SK-N-SH (cell line): ENCODE results near the gene OR2AT4. TPM values are rescaled to one million over a fixed set of nuclear protein-coding genes. Genes with fewer than 3 reads are reported as not detected.

Experiments
- CTCF ChIA-PET: fragments of 300-600, 350-600 bp; formaldehyde crosslinking; extraction: SDS; loops from one replicate; lab custom pipeline; 2021; lab: Yijun Ruan, JAX
- POLR2A ChIA-PET: fragments of 350-600 bp; sonication (Branson Sonifier 250); formaldehyde crosslinking; extraction: SDS; loops from one replicate; lab custom pipeline; 2020; ENCODE audit warnings: antibody characterized with exemption, inconsistent platforms; lab: Yijun Ruan, JAX
- DNase-seq: peaks from one replicate; pipeline ENCODE4 v3.0.0; 2012
- H2AFZ ChIP-seq: fragments of 200-600 bp; sonication (generic); 2 replicates; pipeline ENCODE4 v1.8.1; 2016; ENCODE audit warnings: antibody characterized with exemption, mild to moderate bottlenecking, low read depth
- H3F3A ChIP-seq: fragments of 200-600 bp; sonication (generic); replicated peaks from 2 replicates; pipeline ENCODE3; 2016; ENCODE audit warnings: antibody characterized with exemption, mild to moderate bottlenecking; ENCODE audit not compliant: insufficient read depth
- H3K27ac ChIP-seq, 2 experiments: fragments of 200-500 bp in 1 of 2; fragments of 200-600 bp in 1 of 2; sonication (Bioruptor generic) in 1 of 2; sonication (generic), shearing (Covaris generic) in 1 of 2; 2 replicates each; pipeline versions ENCODE4 v1.5.1 to v1.6.1; 2014 to 2016; ENCODE audit warnings: low read depth in 2 of 2, inconsistent platforms in 1 of 2, low read length in 1 of 2, mild to moderate bottlenecking in 1 of 2, mixed read lengths in 1 of 2
- H3K27me3 ChIP-seq: fragments of 200-600 bp; sonication (generic), shearing (Covaris generic); 2 replicates; pipeline ENCODE4 v1.6.1; 2016; ENCODE audit warnings: mixed run types; ENCODE audit not compliant: insufficient read depth
- H3K36me3 ChIP-seq, 2 experiments: fragments of 200-500 bp in 1 of 2; fragments of 200-600 bp in 1 of 2; sonication (Bioruptor generic) in 1 of 2; sonication (generic) in 1 of 2; replicated peaks in 1 of 2; 2 replicates each; pipeline versions ENCODE3 to v1.5.1; 2014 to 2016; ENCODE audit warnings: low read length in 1 of 2, mild to moderate bottlenecking in 1 of 2; ENCODE audit not compliant: insufficient read depth in 2 of 2, control insufficient read depth in 1 of 2
- H3K4me1 ChIP-seq, 2 experiments: fragments of 200-500 bp in 1 of 2; fragments of 200-600 bp in 1 of 2; sonication (Bioruptor generic) in 1 of 2; sonication (generic), shearing (Covaris generic) in 1 of 2; 2 replicates each; pipeline versions ENCODE4 v1.5.1 to v1.6.1; 2014 to 2016; ENCODE audit warnings: low read depth in 1 of 2, low read length in 1 of 2, mixed run types in 1 of 2; ENCODE audit not compliant: insufficient read depth in 2 of 2, control insufficient read depth in 1 of 2
- H3K4me2 ChIP-seq: fragments of 200-600 bp; sonication (generic), shearing (Covaris generic); 2 replicates; pipeline ENCODE4 v1.6.1; 2017; ENCODE audit warnings: mixed run types
- H3K4me3 ChIP-seq, 2 experiments: fragments of 200-500 bp in 1 of 2; fragments of 200-600 bp in 1 of 2; sonication (Bioruptor generic) in 1 of 2; sonication (generic), shearing (Covaris generic) in 1 of 2; 2 replicates each; pipeline versions ENCODE4 v1.5.1 to v1.8.1; 2014 to 2016; ENCODE audit warnings: low read depth in 2 of 2, inconsistent platforms in 1 of 2, low read length in 1 of 2, mild to moderate bottlenecking in 1 of 2, mixed read lengths in 1 of 2, moderate library complexity in 1 of 2
- H3K79me2 ChIP-seq: fragments of 200-600 bp; sonication (generic); 2 replicates; pipeline ENCODE4 v1.8.1; 2017; ENCODE audit warnings: mild to moderate bottlenecking; ENCODE audit not compliant: insufficient read depth
- H3K9ac ChIP-seq: fragments of 200-600 bp; sonication (generic); 2 replicates; pipeline ENCODE4 v1.6.1; 2017; ENCODE audit warnings: mixed run types
- H3K9me2 ChIP-seq: fragments of 200-600 bp; sonication (generic); 2 replicates; pipeline ENCODE4 v1.6.1; 2017; ENCODE audit warnings: mixed run types
- H3K9me3 ChIP-seq: fragments of 200-600 bp; sonication (generic); 2 replicates; pipeline ENCODE4 v1.6.1; 2017; ENCODE audit warnings: mixed run types, mild to moderate bottlenecking, moderate library complexity
- H4K20me1 ChIP-seq: fragments of 200-600 bp; sonication (generic); 2 replicates; pipeline ENCODE4 v1.6.1; 2017; ENCODE audit warnings: mild to moderate bottlenecking, mixed run types; ENCODE audit not compliant: insufficient read depth
- CHD2 ChIP-seq: fragments of 150-350 bp; IDR thresholded peaks from 2 replicates; pipeline ENCODE4 v1.6.1; 2018; ENCODE audit warnings: low read length; ENCODE audit not compliant: partially characterized antibody
- CTCF ChIP-seq: fragments of 200-600 bp; sonication (generic); IDR thresholded peaks from 2 replicates; pipeline ENCODE4 v1.6.1; 2017; ENCODE audit warnings: antibody characterized with exemption, mild to moderate bottlenecking, moderate library complexity
- GATA2 ChIP-seq: sonication (generic); formaldehyde crosslinking; IDR thresholded peaks from 2 replicates; pipeline ENCODE4 v1.5.0; 2020; ENCODE audit warnings: mild to moderate bottlenecking, missing genetic modification reagents
- JUND ChIP-seq: IDR thresholded peaks from 2 replicates; pipeline ENCODE4 v1.4.0; 2012
- MEF2A ChIP-seq: IDR thresholded peaks from 2 replicates; pipeline ENCODE4 v1.4.0; 2012; ENCODE audit warnings: low read depth, borderline replicate concordance
- NRF1 ChIP-seq: IDR thresholded peaks from 2 replicates; pipeline ENCODE4 v1.6.1; 2012; ENCODE audit warnings: low read depth, mild to moderate bottlenecking, low read length
- REST ChIP-seq: IDR thresholded peaks from 2 replicates; pipeline ENCODE4 v1.6.1; 2012; ENCODE audit warnings: mild to moderate bottlenecking, low read depth, low read length, moderate library complexity
- RXRA ChIP-seq: IDR thresholded peaks from 2 replicates; pipeline ENCODE4 v1.4.0; 2012; ENCODE audit warnings: low read depth, mild to moderate bottlenecking, borderline replicate concordance
- SIN3A ChIP-seq: IDR thresholded peaks from 2 replicates; pipeline ENCODE4 v1.6.1; 2012; ENCODE audit warnings: low read depth, mild to moderate bottlenecking, low read length, moderate library complexity, borderline replicate concordance
- WGBS: methylation state at CpG from one replicate; pipeline ENCODE4 v1.1.6; 2017; ENCODE audit warnings: low lambda C conversion rate; 5-methylcytosine and 5-hydroxymethylcytosine counted together
- polyA plus RNA-seq, 3 experiments: library from polyadenylated mRNA; depleted of rRNA; stranded (reverse); fragments of >200 nt; gene quantifications; 2 replicates each; pipeline ENCODE4 v1.2.3, GENCODE V29; 2012

Gene OR2AT4
- polyA plus RNA-seq (2012; rRNA removed), result not detected in 2 replicates
- not detected in 2 replicates for polyA plus RNA-seq (2012; cell fraction: cytosol; rRNA removed)
- polyA plus RNA-seq (2012; cell fraction: nucleus; rRNA removed), result not detected in 2 replicates

- Histone ChIP-seq H3K9me2 (no peaks in the 10 kb centered on the region), H3K4me3 (no peak within 1 kb of the TSS), H3K9ac (no peak within 1 kb of the TSS), H3K4me2 (no peak within 1 kb of the TSS), H3F3A (peaks cover 18% of the 10 kb centered on the region), H3K9me3 (0 out of 2 replicates have a peak, but pooled peaks cover 5% of the 10 kb centered on the region), H3K36me3 (no peaks in the 10 kb centered on the region), H3K27me3 (peaks cover 6% of the 10 kb centered on the region; the same call in 1 of the 2 replicates), H2AFZ (no peak within 1 kb of the TSS), H3K79me2 (no peaks in the 10 kb centered on the region), H3K27ac (no peak within 1 kb of the TSS), H4K20me1 (no peaks in the 10 kb centered on the region), H3K4me1 (no peaks in the 10 kb centered on the region; a peak in 2 of 4 replicates)
- WGBS, result 68% methylated on average over 9 of the region's 9 CpGs
- ChIA-PET CTCF (interaction anchor here (1.0 to 1.3 kb wide), 2 partner anchors 41 to 74 kb away, joined by 3 read pairs; no protein-coding TSS in a partner anchor), POLR2A (no interaction called here)
- no peak for DNase-seq
- TF ChIP-seq JUND, result no peak
- no peak for TF ChIP-seq GATA2 (CRISPR knock-in tag)
- no peak for TF ChIP-seq RXRA
- no peak for TF ChIP-seq MEF2A
- TF ChIP-seq CHD2, result no peak
- TF ChIP-seq REST, result no peak
- TF ChIP-seq NRF1, result no peak
- no peak for TF ChIP-seq SIN3A
- TF ChIP-seq CTCF, result no peak
Observed at GRCh38 chr11:75096456-75097172, at the start of gene OR2AT4. OR2AT4 (minus strand) TSS chr11:75096876.
